Upper lobe of right lung (tissue), 1 donor: Measurements from ENCODE around the gene RECK. TPM values are rescaled to one million over a fixed set of nuclear protein-coding genes. Genes with fewer than 3 reads are reported as not detected.
A peak's percentile ranks its signal among the peaks of the same experiment; 100 is the strongest.

ENCODE experiments used
- ATAC-seq: fragments of 200-7000 bp; cut with Tn5 transposase; one replicate; pipeline ENCODE4 v1.9.1; 2020; ENCODE audit warnings: mild to moderate bottlenecking, moderate library complexity
- DNase-seq: peaks from one replicate; pipeline ENCODE4 v3.0.0-alpha.2; 2020
- H3K27ac ChIP-seq: fragments of 200-600 bp; one replicate; pipeline ENCODE4 v1.8.0; 2022
- H3K27me3 ChIP-seq: fragments of 200-600 bp; one replicate; pipeline ENCODE4 v1.8.0; 2022; ENCODE audit warnings: mild to moderate bottlenecking
- H3K36me3 ChIP-seq: fragments of 200-600 bp; one replicate; pipeline ENCODE4 v1.8.0; 2022
- H3K4me1 ChIP-seq: fragments of 200-600 bp; one replicate; pipeline ENCODE4 v1.8.0; 2022
- H3K4me3 ChIP-seq: fragments of 200-600 bp; one replicate; pipeline ENCODE4 v1.8.0; 2022; ENCODE audit warnings: mild to moderate bottlenecking
- H3K9me3 ChIP-seq: fragments of 200-600 bp; one replicate; pipeline ENCODE4 v1.8.0; 2022
- intact Hi-C: fragments of 100-400 bp; cut with DNase I; formaldehyde crosslinking; loops from one replicate; pipeline ENCODE4 v1.11.0; 2022
- total RNA-seq: library from RNA; stranded (reverse); fragmentation: NEBNext Ultra II Directional; extraction: Animal tissue kit (Norgen Biotek cat#: 25700); gene quantifications from one replicate; pipeline ENCODE4 v1.2.1, GENCODE V29; 2021
- TF ChIP-seq, protein P1 (sequence below): fragments of 200-600 bp; IDR thresholded peaks from one replicate; pipeline ENCODE4 v1.8.0; 2022; ENCODE audit warnings: antibody characterized with exemption
- donor health status: DM: no; HTN: yes; CAD: no; lungs with severe emphysema.

Gene RECK
- total RNA-seq, 1 donor from 2014 or later, result 20.1 TPM

DNA sequence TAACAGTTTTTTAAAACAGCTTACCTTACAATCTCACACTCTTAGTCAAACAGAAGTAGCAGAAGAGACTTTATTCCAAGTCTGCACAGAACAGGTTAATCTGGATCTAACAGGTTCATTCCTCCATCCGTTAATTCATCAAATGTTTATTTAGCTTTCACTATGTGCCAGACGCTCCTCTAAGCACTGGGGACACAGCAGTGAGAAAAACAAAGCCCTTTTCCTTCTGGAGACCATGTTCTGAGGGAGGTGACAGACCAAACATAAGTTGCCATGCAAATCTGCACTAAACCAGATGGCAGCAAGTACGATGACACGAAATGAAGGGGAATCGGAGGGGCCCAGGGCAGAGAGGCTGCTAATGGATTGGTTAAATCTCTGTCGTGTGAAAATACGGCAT, 82.8 kb downstream of the RECK start:
- Histone ChIP-seq H3K36me3 (peaks cover 13% of the 10 kb centered on the region), H3K4me1 (no peaks in the 10 kb centered on the region), H3K9me3 (no peaks in the 10 kb centered on the region), H3K27me3 (no peaks in the 10 kb centered on the region), H3K27ac (no peak overlapping the region), H3K4me3 (no peak overlapping the region)
- ATAC-seq (no peak), DNase-seq (no peak)
- intact Hi-C loops, result no loop called here
- TF ChIP-seq, protein P1, sequence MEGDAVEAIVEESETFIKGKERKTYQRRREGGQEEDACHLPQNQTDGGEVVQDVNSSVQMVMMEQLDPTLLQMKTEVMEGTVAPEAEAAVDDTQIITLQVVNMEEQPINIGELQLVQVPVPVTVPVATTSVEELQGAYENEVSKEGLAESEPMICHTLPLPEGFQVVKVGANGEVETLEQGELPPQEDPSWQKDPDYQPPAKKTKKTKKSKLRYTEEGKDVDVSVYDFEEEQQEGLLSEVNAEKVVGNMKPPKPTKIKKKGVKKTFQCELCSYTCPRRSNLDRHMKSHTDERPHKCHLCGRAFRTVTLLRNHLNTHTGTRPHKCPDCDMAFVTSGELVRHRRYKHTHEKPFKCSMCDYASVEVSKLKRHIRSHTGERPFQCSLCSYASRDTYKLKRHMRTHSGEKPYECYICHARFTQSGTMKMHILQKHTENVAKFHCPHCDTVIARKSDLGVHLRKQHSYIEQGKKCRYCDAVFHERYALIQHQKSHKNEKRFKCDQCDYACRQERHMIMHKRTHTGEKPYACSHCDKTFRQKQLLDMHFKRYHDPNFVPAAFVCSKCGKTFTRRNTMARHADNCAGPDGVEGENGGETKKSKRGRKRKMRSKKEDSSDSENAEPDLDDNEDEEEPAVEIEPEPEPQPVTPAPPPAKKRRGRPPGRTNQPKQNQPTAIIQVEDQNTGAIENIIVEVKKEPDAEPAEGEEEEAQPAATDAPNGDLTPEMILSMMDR, result no peak

DNA sequence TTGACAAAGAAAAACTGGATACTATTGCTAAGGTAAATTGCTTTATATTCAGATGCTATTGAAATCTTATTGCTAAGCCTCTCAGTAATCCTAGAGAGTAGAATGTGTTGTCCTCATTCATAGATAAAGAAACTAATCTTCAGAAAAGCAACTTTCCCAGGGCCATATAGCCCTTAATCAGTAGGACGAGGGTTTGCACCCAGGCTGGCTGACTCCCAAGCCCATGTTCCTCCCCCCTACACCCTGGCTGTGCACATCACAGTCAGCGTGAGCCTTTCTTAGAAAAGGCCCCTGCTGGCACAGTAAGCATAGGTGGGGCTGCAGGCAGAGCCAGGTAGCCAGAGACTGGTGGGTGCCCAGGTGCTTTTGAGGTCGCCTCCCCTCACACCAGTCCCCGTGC, 84.0 kb downstream of the RECK start:
- Histone ChIP-seq H3K27me3 (no peaks in the 10 kb centered on the region), H3K9me3 (no peaks in the 10 kb centered on the region), H3K27ac (no peak overlapping the region), H3K4me3 (no peak overlapping the region), H3K4me1 (no peaks in the 10 kb centered on the region), H3K36me3 (peaks cover 13% of the 10 kb centered on the region)
- ATAC-seq, result no peak
- TF ChIP-seq, protein P1, result no peak
- DNase-seq, result no peak
- intact Hi-C loops, result no loop called here

DNA sequence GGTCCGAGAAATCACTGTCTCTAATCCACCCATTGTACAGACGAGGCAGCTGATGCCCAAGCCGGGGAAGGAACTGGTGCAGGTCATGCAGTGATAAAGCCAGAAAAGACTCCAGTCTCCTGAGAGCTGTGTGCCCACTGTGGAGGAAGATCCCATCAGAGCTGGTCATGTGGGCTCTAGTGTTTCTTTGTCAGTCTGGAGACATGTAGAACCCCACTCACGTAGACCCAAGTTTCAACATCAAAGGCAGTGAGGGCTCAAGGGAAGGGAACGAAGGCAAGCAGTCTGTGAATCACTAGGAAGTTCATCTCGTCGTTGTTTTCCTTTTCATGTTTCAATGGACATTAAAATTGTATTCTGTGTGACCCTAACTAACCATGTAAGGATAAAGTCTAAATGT, 85.3 kb downstream of the RECK start:
- ATAC-seq (no peak), DNase-seq (no peak)
- TF ChIP-seq, protein P1, result no peak
- intact Hi-C loops, result no loop called here
- no peak overlapping the region for H3K27ac ChIP-seq
- no peaks in the 10 kb centered on the region for H3K9me3 ChIP-seq
- H3K27me3 ChIP-seq, result no peaks in the 10 kb centered on the region
- H3K36me3 ChIP-seq, result peaks cover 13% of the 10 kb centered on the region
- H3K4me3 ChIP-seq, result no peak overlapping the region
- H3K4me1 ChIP-seq, result peaks cover under 1% of the 10 kb centered on the region

DNA sequence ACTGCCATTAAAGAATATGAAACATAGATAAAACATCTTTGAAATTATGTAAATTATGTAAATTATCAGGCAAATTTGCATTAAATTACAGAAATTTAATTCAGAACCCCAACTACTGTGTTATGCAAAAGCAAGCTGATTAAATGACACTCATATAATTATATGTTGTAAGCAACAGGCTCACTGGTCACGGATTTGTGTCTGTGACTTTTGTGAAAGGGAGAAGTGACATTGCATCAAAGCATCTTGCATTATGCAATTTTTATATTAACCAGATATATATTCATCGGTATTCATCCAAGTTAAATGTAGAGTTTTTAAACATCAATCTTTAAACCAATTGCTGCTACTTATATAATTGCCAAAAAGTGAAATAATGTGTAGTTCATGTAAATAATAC, 86.8 kb downstream of the RECK start:
- Histone ChIP-seq H3K36me3 (peaks cover 10% of the 10 kb centered on the region), H3K27ac (no peak overlapping the region), H3K9me3 (no peaks in the 10 kb centered on the region), H3K4me1 (peaks cover 13% of the 10 kb centered on the region), H3K4me3 (no peak overlapping the region), H3K27me3 (no peaks in the 10 kb centered on the region)
- DNase-seq, result no peak
- intact Hi-C loops, result no loop called here
- ATAC-seq, result no peak
- TF ChIP-seq, protein P1, result no peak

DNA sequence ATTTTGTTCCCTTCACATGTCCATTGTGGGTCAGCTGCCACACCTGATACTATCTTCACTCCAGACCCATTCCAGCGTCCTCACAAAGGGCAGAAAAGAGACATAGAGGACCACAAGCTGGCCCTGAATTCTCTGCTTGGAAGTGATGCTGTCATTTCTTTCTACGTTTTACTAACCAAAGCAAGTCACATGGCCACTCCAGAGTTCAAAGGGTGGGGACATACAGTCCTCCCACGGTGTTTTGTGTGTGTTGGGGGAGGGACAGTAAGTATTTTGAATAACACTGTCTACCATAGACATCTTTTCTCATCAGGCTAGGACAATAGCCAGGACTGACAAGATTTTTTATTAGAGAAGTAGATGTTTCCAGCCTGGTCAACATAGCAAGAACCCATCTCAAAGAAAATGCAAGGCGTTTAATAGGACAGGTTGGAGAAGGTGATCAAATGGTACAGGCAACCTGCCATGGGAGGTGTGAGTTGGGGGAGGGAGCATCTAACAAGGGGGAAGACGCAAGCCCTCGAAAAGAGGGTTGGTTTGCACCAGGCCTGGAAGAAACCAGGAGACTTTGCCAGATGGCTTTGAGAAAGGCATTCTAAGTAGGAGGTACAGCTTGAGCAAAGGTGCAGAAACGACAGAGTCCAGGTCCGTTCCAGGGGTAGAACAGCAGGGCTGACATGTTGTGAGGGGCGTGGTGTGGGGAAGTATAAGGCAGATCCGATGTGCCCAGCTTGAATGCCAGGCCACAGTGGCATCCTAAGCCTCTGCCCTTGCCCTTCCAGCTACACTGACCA, 88.5 kb downstream of the RECK start:
- TF ChIP-seq, protein P1, result no peak
- ATAC-seq (peak; percentile 6), DNase-seq (no peak)
- H3K9me3 ChIP-seq, result no peaks in the 10 kb centered on the region
- H3K36me3 ChIP-seq, result peaks cover 10% of the 10 kb centered on the region
- intact Hi-C loops, result no loop called here
- H3K4me1 ChIP-seq, result peaks cover 13% of the 10 kb centered on the region
- H3K27me3 ChIP-seq, result no peaks in the 10 kb centered on the region
- H3K4me3 ChIP-seq, result no peak overlapping the region
- no peak overlapping the region for H3K27ac ChIP-seq
